Motor neuron (in vitro differentiated cells): ENCODE results near the gene TMC1. TPM values are rescaled to one million over a fixed set of nuclear protein-coding genes. Genes with fewer than 3 reads are reported as not detected.
A peak's percentile ranks its signal among the peaks of the same experiment; 100 is the strongest.

Source experiments
- ATAC-seq, 8 experiments: fragments of 200-7000 bp; cut with Tn5 transposase; replicated peaks in 6 of 8; 2 replicates each; pipeline ENCODE4 v1.8.0; 2021; ENCODE audit warnings: mild to moderate bottlenecking in 8 of 8, moderate library complexity in 8 of 8
- H3K27ac ChIP-seq, 2 donors: fragments of 250-450 bp; sonication (Bioruptor Pico); 2 replicates each; pipeline ENCODE4 v1.9.0; 2021; ENCODE audit warnings: antibody characterized with exemption in 2 of 2, mild to moderate bottlenecking in 2 of 2, moderate library complexity in 1 of 2
- H3K4me1 ChIP-seq, 2 donors: fragments of 250-450 bp; sonication (Bioruptor Pico); replicated peaks in 1 of 2; 2 replicates each; pipeline ENCODE4 v1.6.1; 2021; ENCODE audit warnings: antibody characterized with exemption in 2 of 2, mild to moderate bottlenecking in 2 of 2, moderate library complexity in 1 of 2
- H3K4me3 ChIP-seq, 5 donors: fragments of 250-450 bp; sonication (Bioruptor Pico); 2 replicates each; pipeline ENCODE4 v1.9.0; 2021; ENCODE audit warnings: antibody characterized with exemption in 5 of 5, mild to moderate bottlenecking in 5 of 5, moderate library complexity in 4 of 5
- WGBS, 10 experiments: fragments of 450-650 bp; shearing (Covaris generic); methylation state at CpG; one replicate each; pipeline ENCODE4 v1.0.0; 2022; 5-methylcytosine and 5-hydroxymethylcytosine counted together
- in situ Hi-C, 9 experiments: fragments of 400-800 bp; cut with MboI; loops; one replicate each; pipeline ENCODE4 v1.15.0; 2021; ENCODE audit warnings: low sequenced_read_pairs in 9 of 9, low pct_unique_long_range_greater_than_20kb in 2 of 9; ENCODE audit not compliant: unreplicated experiment in 9 of 9
- total RNA-seq, 8 experiments: library from RNA; unstranded; fragments of 300-600 nt; gene quantifications; 2 replicates each; pipeline versions ENCODE4 v1.2.3 to v1.2.4, GENCODE V29; 2022

TMC1 gene
- total RNA-seq, 8 experiments from 2014 or later = 0.18 to 7.6 (median 0.85) TPM

GRCh38 chr9:72680593-72681282 is 159.3 kb downstream of the TMC1 start:
- Histone ChIP-seq H3K4me1 (peaks cover 7 to 23% of the 10 kb centered on the region in 2 donors), H3K4me3 (no peak overlapping the region), H3K27ac (no peak overlapping the region)
- WGBS, 10 experiments = 0 to 57% (median 16%) methylated on average over 2 of the region's 2 CpGs; no CpG with 5 or more reads in 2 of the 10 experiments
- in situ Hi-C loops = no loop called here
- peak; percentile 73 to 93 (median 86) for ATAC-seq

- in situ Hi-C loops = no loop called here
- 0 to 100% (median 68%) methylated on average over 1 of the region's 1 CpG; no CpG with 5 or more reads in 4 of the 10 experiments for WGBS, 10 experiments
- peak in 1 of 8 experiments; percentile 2 for ATAC-seq
- Histone ChIP-seq H3K4me1 (peaks cover 8 to 23% of the 10 kb centered on the region in 2 donors), H3K4me3 (no peak overlapping the region), H3K27ac (peak overlapping the region in 1 of 2 donors; percentile 52)
Measured at GRCh38 chr9:72681283-72681630, 159.8 kb downstream of the TMC1 start.

GRCh38 chr9:72684615-72685014 is 163.2 kb downstream of the TMC1 start:
- in situ Hi-C loops = no loop called here
- H3K4me1 ChIP-seq = peaks cover 12 to 30% of the 10 kb centered on the region in 2 donors
- WGBS, 10 experiments = 76 to 100% (median 100%) methylated on average over 1 to 2 of the region's 2 CpGs

GRCh38 chr9:72685911-72686310 is 164.5 kb downstream of the TMC1 start:
- H3K4me1 ChIP-seq = peaks cover 12 to 19% of the 10 kb centered on the region in 2 donors
- H3K27ac ChIP-seq = no peak overlapping the region
- in situ Hi-C loops = no loop called here
- ATAC-seq = no peak
- 7 to 100% (median 67%) methylated on average over 1 to 2 of the region's 2 CpGs; no CpG with 5 or more reads in 1 of the 10 experiments for WGBS, 10 experiments
- no peak overlapping the region for H3K4me3 ChIP-seq

More at GRCh38 chr9:72684615-72685014, 163.2 kb downstream of the TMC1 start:
- Histone ChIP-seq H3K4me3 (no peak overlapping the region), H3K27ac (no peak overlapping the region)
- no peak for ATAC-seq

GRCh38 chr9:72687331-72687730 is 165.9 kb downstream of the TMC1 start:
- Histone ChIP-seq H3K4me3 (no peak overlapping the region), H3K27ac (no peak overlapping the region), H3K4me1 (peaks cover 8% of the 10 kb centered on the region in 2 donors)
- no peak for ATAC-seq
- in situ Hi-C loops = no loop called here

- Histone ChIP-seq H3K4me1 (peaks cover under 1 to 8% of the 10 kb centered on the region in 2 donors), H3K4me3 (no peak overlapping the region), H3K27ac (no peak overlapping the region)
- no peak for ATAC-seq
- in situ Hi-C loops = no loop called here
Measured at GRCh38 chr9:72691671-72692070, 170.3 kb downstream of the TMC1 start.

- ATAC-seq = no peak
- Histone ChIP-seq H3K27ac (no peak overlapping the region), H3K4me1 (no peaks in the 10 kb centered on the region), H3K4me3 (no peak overlapping the region)
- 67 to 100% (median 79%) methylated on average over 1 to 3 of the region's 3 CpGs; no CpG with 5 or more reads in 2 of the 10 experiments for WGBS, 10 experiments
- in situ Hi-C loops = no loop called here
Measured at GRCh38 chr9:72695365-72695764, 174.0 kb downstream of the TMC1 start.

GRCh38 chr9:72696511-72696910 is 175.1 kb downstream of the TMC1 start:
- no peak overlapping the region for H3K4me3 ChIP-seq
- H3K27ac ChIP-seq = no peak overlapping the region
- in situ Hi-C loops = no loop called here
- no peak for ATAC-seq
- peaks cover 0 to 2% of the 10 kb centered on the region in 2 donors for H3K4me1 ChIP-seq

GRCh38 chr9:72701510-72701909 is 180.1 kb downstream of the TMC1 start:
- Histone ChIP-seq H3K4me1 (peaks cover 0 to 2% of the 10 kb centered on the region in 2 donors), H3K4me3 (no peak overlapping the region), H3K27ac (no peak overlapping the region)
- in situ Hi-C loops = no loop called here
- ATAC-seq = no peak
- 89 to 100% (median 98%) methylated on average over 1 to 3 of the region's 3 CpGs for WGBS, 10 experiments

GRCh38 chr9:72703574-72703973 is 182.2 kb downstream of the TMC1 start:
- no peak overlapping the region for H3K27ac ChIP-seq
- WGBS, 10 experiments = 10 to 100% (median 78%) methylated on average over 1 to 3 of the region's 4 CpGs; no CpG with 5 or more reads in 4 of the 10 experiments
- in situ Hi-C loops = no loop called here
- no peak overlapping the region for H3K4me3 ChIP-seq
- ATAC-seq = peak in 2 of 8 experiments; percentile 40 to 57
- H3K4me1 ChIP-seq = peaks cover 0 to 2% of the 10 kb centered on the region in 2 donors

- Histone ChIP-seq H3K4me1 (peaks cover 0 to 2% of the 10 kb centered on the region in 2 donors), H3K4me3 (no peak overlapping the region), H3K27ac (no peak overlapping the region)
- no peak for ATAC-seq
- WGBS, 10 experiments = 44 to 100% (median 87%) methylated on average over 1 of the region's 1 CpG; no CpG with 5 or more reads in 6 of the 10 experiments
- in situ Hi-C loops = no loop called here
Measured at GRCh38 chr9:72704688-72705375, 183.4 kb downstream of the TMC1 start.

- Histone ChIP-seq H3K4me1 (peaks cover 9% of the 10 kb centered on the region in 2 donors), H3K4me3 (no peak overlapping the region)
- WGBS, 10 experiments = 83 to 100% (median 97%) methylated on average over 1 to 2 of the region's 3 CpGs; no CpG with 5 or more reads in 6 of the 10 experiments
Measured at GRCh38 chr9:72718503-72718902, 197.1 kb downstream of the TMC1 start.

GRCh38 chr9:72721067-72721466 is 199.7 kb downstream of the TMC1 start:
- H3K4me3 ChIP-seq = no peak overlapping the region
- ATAC-seq = peak in 1 of 8 experiments; percentile 75
- in situ Hi-C loops = no loop called here
- peaks cover 9% of the 10 kb centered on the region in 2 donors for H3K4me1 ChIP-seq
- 0 to 100% (median 67%) methylated on average over 1 of the region's 1 CpG; no CpG with 5 or more reads in 1 of the 10 experiments for WGBS, 10 experiments
- no peak overlapping the region for H3K27ac ChIP-seq

More at GRCh38 chr9:72718503-72718902, 197.1 kb downstream of the TMC1 start:
- no peak overlapping the region for H3K27ac ChIP-seq
- ATAC-seq = no peak
- in situ Hi-C loops = no loop called here
